ENCODE results near the gene BCAS3.
"Not testable (repeated sequence)": the region's sequence is repeated elsewhere in the genome, so short reads cannot be mapped to it uniquely, and the experiment has no call there.

The BCAS3 gene

GRCh38 chr17:60751884-60752283 is 74.2 kb downstream of the BCAS3 start:
- peaks cover 4% of the 10 kb centered on the region for H3K36me3 Mint-ChIP-seq (ENCODE audit: insufficient read depth)
- ATAC-seq (replicated peaks; ENCODE audit: extremely low read depth, poor library complexity, severe bottlenecking) (no peak), DNase-seq (ENCODE audit: low spot score in 2 of 2) (no peak)
- H3K4me1 Mint-ChIP-seq, result peaks cover 6% of the 10 kb centered on the region
- no peak overlapping the region for H3K27ac Mint-ChIP-seq (ENCODE audit: low read depth)
- H3K4me3 Mint-ChIP-seq, result no peak overlapping the region
- no peaks in the 10 kb centered on the region for H3K27me3 Mint-ChIP-seq
- H3K9me3 Mint-ChIP-seq, result no peaks in the 10 kb centered on the region

DNA sequence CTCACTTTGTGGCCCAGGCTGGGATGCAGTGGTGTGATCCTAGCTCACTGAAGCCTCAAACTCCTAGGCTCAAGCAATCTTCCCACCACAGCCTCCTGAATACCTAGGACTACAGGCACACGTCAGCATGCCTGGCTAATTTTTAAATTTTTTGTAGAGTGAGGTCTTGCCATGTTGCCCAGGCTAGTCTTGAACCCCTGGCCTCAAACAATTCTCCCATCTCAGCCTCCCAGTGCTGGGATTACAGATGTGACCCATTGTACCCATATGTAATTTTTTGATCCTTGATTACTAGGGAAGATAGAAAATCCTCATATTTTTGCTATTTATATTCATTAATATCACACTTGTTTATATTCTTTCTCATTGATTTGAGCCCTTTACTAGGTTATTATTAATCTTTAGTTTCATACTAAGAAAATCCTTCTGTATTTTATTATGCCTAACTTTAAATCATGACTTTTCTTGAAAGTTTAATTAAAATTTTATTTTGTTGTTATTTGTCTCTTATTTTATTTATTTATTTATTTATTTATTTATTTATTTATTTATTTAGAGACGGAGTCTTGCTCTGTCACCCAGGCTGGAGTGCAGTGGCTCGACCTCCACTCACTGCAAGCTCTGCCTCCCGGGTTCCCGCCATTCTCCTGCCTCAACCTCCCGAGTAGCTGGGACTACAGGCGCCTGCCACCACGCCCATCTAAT is 75.4 kb downstream of the BCAS3 start:
- no peak overlapping the region for H3K4me3 Mint-ChIP-seq
- ATAC-seq (replicated peaks; ENCODE audit: extremely low read depth, poor library complexity, severe bottlenecking) (no peak), DNase-seq (ENCODE audit: low spot score in 2 of 2) (no peak)
- no peaks in the 10 kb centered on the region for H3K9me3 Mint-ChIP-seq
- peaks cover 1% of the 10 kb centered on the region for H3K36me3 Mint-ChIP-seq (ENCODE audit: insufficient read depth)
- H3K27ac Mint-ChIP-seq (ENCODE audit: low read depth), result peak overlapping the region; percentile 60
- H3K27me3 Mint-ChIP-seq, result no peaks in the 10 kb centered on the region
- no peaks in the 10 kb centered on the region for H3K4me1 Mint-ChIP-seq

DNA sequence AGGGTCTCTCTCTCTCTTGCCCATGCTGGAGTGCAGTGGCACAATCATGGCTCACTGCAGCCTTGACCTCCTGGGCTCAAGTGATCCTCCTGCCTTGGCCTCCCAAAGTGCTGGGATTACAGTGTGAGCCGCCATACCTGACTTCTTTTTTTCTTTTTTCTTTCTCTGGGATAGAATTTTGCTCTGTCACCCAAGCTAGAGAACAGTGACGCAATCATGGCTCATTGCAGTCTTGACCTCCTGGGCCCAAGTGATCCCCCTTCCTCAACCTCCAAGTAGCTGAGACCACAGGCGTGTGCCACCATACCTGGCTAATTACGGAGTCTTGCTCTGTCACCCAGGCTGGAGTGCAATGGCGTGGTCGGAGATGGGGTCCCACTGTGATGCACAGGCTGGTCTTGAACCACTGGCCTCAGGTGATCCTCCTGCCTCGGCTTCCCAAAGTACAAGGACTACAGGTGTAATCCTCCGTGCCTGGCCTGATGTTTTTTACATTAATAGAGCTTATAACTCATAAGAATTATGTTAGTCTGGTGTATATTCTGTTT is 76.5 kb downstream of the BCAS3 start:
- Mint-ChIP-seq H3K4me1 (no peaks in the 10 kb centered on the region), H3K36me3 (ENCODE audit: insufficient read depth) (peaks cover 2% of the 10 kb centered on the region), H3K27me3 (no peaks in the 10 kb centered on the region), H3K4me3 (no peak overlapping the region), H3K27ac (ENCODE audit: low read depth) (no peak overlapping the region), H3K9me3 (no peaks in the 10 kb centered on the region)
- ATAC-seq (replicated peaks; ENCODE audit: extremely low read depth, poor library complexity, severe bottlenecking) (no peak), DNase-seq (ENCODE audit: low spot score in 2 of 2) (no peak)

GRCh38 chr17:60756798-60757197 is 79.1 kb downstream of the BCAS3 start:
- ATAC-seq (replicated peaks; ENCODE audit: extremely low read depth, poor library complexity, severe bottlenecking); H3K4me3 Mint-ChIP-seq; H3K9me3 Mint-ChIP-seq; DNase-seq (ENCODE audit: low spot score in 2 of 2); H3K27ac Mint-ChIP-seq (ENCODE audit: low read depth); H3K27me3 Mint-ChIP-seq; H3K36me3 Mint-ChIP-seq (ENCODE audit: insufficient read depth); H3K4me1 Mint-ChIP-seq: not testable (repeated sequence)

DNA sequence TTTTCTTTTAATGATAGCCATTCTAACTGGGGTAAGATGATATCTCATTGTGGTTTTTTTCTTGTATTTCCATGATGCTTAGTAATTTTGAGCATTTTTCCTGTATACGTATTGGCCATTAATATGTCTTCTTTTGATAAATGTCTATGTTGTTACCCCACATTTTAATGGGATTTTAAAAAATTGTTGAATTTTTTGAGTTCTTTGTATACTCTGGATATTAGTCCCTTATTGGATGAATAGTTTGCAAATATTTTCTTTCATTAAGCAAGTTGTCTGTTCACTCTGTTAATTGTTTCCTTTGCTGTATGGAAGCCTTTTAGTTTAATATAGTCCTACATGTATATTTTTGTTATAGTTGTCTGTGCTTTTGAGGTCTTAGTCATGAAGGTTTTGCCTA is 79.8 kb downstream of the BCAS3 start:
- no peak for DNase-seq (ENCODE audit: low spot score in 2 of 2)
- Mint-ChIP-seq H3K27me3 (no peaks in the 10 kb centered on the region), H3K4me3 (no peak overlapping the region), H3K9me3 (peaks cover 6% of the 10 kb centered on the region), H3K4me1 (no peaks in the 10 kb centered on the region), H3K36me3 (ENCODE audit: insufficient read depth) (peaks cover 2% of the 10 kb centered on the region), H3K27ac (ENCODE audit: low read depth) (no peak overlapping the region)
- no peak for ATAC-seq (replicated peaks; ENCODE audit: extremely low read depth, poor library complexity, severe bottlenecking)

GRCh38 chr17:60759756-60760155 is 82.1 kb downstream of the BCAS3 start:
- Mint-ChIP-seq H3K4me3 (no peak overlapping the region), H3K27me3 (no peaks in the 10 kb centered on the region), H3K27ac (ENCODE audit: low read depth) (no peak overlapping the region), H3K4me1 (peaks cover 15% of the 10 kb centered on the region), H3K36me3 (ENCODE audit: insufficient read depth) (peaks cover 2% of the 10 kb centered on the region), H3K9me3 (peaks cover 6% of the 10 kb centered on the region)
- no peak for ATAC-seq (replicated peaks; ENCODE audit: extremely low read depth, poor library complexity, severe bottlenecking)
- no peak for DNase-seq (ENCODE audit: low spot score in 2 of 2)

DNA sequence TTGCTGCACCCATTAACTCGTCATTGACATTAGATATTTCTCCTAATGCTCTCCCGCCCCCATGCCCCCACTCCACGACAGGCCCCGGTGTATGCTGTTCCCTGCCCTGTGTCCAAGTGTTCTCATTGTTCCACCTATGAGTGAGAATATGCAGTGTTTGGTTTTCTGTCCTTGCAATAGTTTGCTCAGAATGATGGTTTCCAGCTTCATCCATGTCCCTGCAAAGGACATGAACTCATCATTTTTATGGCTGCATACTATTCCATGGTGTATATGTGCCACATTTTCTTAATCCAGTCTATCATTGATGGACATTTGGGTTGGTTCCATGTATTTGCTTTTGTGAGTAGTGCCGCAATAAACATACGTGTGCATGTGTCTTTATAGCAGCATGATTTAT is 83.7 kb downstream of the BCAS3 start:
- H3K27me3 Mint-ChIP-seq; H3K27ac Mint-ChIP-seq (ENCODE audit: low read depth); ATAC-seq (replicated peaks; ENCODE audit: extremely low read depth, poor library complexity, severe bottlenecking); H3K4me3 Mint-ChIP-seq; H3K36me3 Mint-ChIP-seq (ENCODE audit: insufficient read depth); H3K9me3 Mint-ChIP-seq; DNase-seq (ENCODE audit: low spot score in 2 of 2): not testable (repeated sequence)
- peaks cover 28% of the 10 kb centered on the region for H3K4me1 Mint-ChIP-seq

- no peak overlapping the region for H3K27ac Mint-ChIP-seq (ENCODE audit: low read depth)
- H3K4me3 Mint-ChIP-seq, result peak overlapping the region; percentile 29
- peaks cover 51% of the 10 kb centered on the region for H3K4me1 Mint-ChIP-seq
- no peaks in the 10 kb centered on the region for H3K36me3 Mint-ChIP-seq (ENCODE audit: insufficient read depth)
- ATAC-seq (replicated peaks; ENCODE audit: extremely low read depth, poor library complexity, severe bottlenecking) (no peak), DNase-seq (ENCODE audit: low spot score in 2 of 2) (no peak)
- H3K27me3 Mint-ChIP-seq, result no peaks in the 10 kb centered on the region
- H3K9me3 Mint-ChIP-seq, result no peaks in the 10 kb centered on the region
Measured at GRCh38 chr17:60766778-60767190, 89.1 kb downstream of the BCAS3 start.

DNA sequence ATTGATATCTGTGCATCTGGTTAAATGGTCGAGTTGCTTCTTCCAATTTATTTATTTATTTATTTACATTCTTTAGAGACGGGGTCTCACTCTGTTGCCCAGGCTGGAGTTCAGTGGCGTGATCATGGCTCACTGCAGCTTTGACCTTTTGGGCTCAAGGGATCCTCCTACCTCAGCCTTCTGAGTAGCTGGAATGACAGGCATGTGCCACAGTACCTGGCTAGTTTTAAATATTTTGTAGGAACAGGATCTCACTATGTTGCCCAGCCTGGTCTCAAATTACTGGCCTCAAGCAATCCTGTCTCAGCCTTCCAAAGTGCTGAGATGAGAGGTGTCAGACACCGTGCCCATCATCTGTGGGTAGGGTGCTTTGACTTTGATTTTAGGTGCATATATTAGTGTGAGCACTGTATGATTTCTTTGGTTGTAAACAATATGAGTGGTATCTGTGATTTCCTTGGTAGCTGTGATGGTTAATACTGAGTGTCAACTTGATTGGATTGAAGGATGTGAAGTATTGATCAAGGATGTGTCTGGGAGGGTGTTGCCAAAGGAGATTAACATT is 90.2 kb downstream of the BCAS3 start:
- Mint-ChIP-seq H3K36me3 (ENCODE audit: insufficient read depth) (no peaks in the 10 kb centered on the region), H3K4me3 (no peak overlapping the region), H3K27me3 (no peaks in the 10 kb centered on the region), H3K27ac (ENCODE audit: low read depth) (peak overlapping the region; percentile 9), H3K4me1 (peaks cover 47% of the 10 kb centered on the region), H3K9me3 (no peaks in the 10 kb centered on the region)
- DNase-seq (ENCODE audit: low spot score in 2 of 2), result no peak
- ATAC-seq (replicated peaks; ENCODE audit: extremely low read depth, poor library complexity, severe bottlenecking), result no peak

- Mint-ChIP-seq H3K27me3 (no peaks in the 10 kb centered on the region), H3K36me3 (ENCODE audit: insufficient read depth) (no peaks in the 10 kb centered on the region), H3K4me3 (no peak overlapping the region), H3K4me1 (peaks cover 43% of the 10 kb centered on the region), H3K27ac (ENCODE audit: low read depth) (no peak overlapping the region), H3K9me3 (no peaks in the 10 kb centered on the region)
- DNase-seq (ENCODE audit: low spot score in 2 of 2) (no peak), ATAC-seq (replicated peaks; ENCODE audit: extremely low read depth, poor library complexity, severe bottlenecking) (no peak)
Measured at GRCh38 chr17:60769327-60769726, 91.7 kb downstream of the BCAS3 start.

DNA sequence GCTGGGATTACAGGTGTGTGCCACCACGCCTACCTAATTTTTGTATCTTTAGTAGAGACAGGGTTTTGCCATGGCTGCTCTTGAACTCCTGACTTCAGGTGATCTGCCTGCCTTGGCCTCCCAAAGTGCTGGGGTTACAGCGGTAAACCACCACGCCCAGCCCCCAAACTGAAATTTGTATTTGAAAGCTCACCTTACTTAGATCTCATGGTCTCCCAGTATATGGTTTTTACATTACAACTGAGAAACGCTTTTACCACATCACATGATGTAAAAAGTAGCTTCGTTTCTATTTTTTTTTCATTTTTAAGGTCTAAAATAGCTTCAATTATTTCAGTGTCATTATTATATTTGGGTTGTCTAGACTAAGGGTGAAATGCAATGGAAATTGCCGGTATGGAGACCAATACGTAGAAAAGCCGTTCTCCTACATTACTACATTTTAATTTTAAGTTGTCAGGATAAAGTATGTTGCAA is 93.3 kb downstream of the BCAS3 start:
- DNase-seq (ENCODE audit: low spot score in 2 of 2), result no peak
- Mint-ChIP-seq H3K27me3 (no peaks in the 10 kb centered on the region), H3K9me3 (no peaks in the 10 kb centered on the region), H3K4me1 (peaks cover 31% of the 10 kb centered on the region), H3K4me3 (no peak overlapping the region), H3K36me3 (ENCODE audit: insufficient read depth) (no peaks in the 10 kb centered on the region), H3K27ac (ENCODE audit: low read depth) (no peak overlapping the region)
- ATAC-seq (replicated peaks; ENCODE audit: extremely low read depth, poor library complexity, severe bottlenecking), result no peak

GRCh38 chr17:60771621-60772020 is 94.0 kb downstream of the BCAS3 start:
- not testable (repeated sequence) for H3K27me3 Mint-ChIP-seq; H3K9me3 Mint-ChIP-seq; ATAC-seq (replicated peaks; ENCODE audit: extremely low read depth, poor library complexity, severe bottlenecking); DNase-seq (ENCODE audit: low spot score in 2 of 2); H3K27ac Mint-ChIP-seq (ENCODE audit: low read depth); H3K4me3 Mint-ChIP-seq; H3K36me3 Mint-ChIP-seq (ENCODE audit: insufficient read depth)
- peaks cover 25% of the 10 kb centered on the region for H3K4me1 Mint-ChIP-seq

GRCh38 chr17:60773552-60773951 is 95.9 kb downstream of the BCAS3 start:
- H3K27ac Mint-ChIP-seq (ENCODE audit: low read depth), result peak overlapping the region; percentile 85
- ATAC-seq (replicated peaks; ENCODE audit: extremely low read depth, poor library complexity, severe bottlenecking) (no peak), DNase-seq (ENCODE audit: low spot score in 2 of 2) (no peak)
- no peaks in the 10 kb centered on the region for H3K36me3 Mint-ChIP-seq (ENCODE audit: insufficient read depth)
- H3K27me3 Mint-ChIP-seq, result no peaks in the 10 kb centered on the region
- H3K9me3 Mint-ChIP-seq, result no peaks in the 10 kb centered on the region
- peaks cover 20% of the 10 kb centered on the region for H3K4me1 Mint-ChIP-seq
- no peak overlapping the region for H3K4me3 Mint-ChIP-seq

All from central memory CD8-positive, alpha-beta T cell (primary cell).